Effector memory CD4-positive, alpha-beta T cell (primary cell): ENCODE data around the gene ADAMTS18.

Experiments
- DNase-seq, 3 donors: peaks; one replicate each; pipeline ENCODE4 v3.0.0-alpha.2; 2020
- H3K27ac ChIP-seq: 2 replicates; pipeline ENCODE4 v1.7.0; 2013; ENCODE audit warnings: mild to moderate bottlenecking, low read length, moderate library complexity; ENCODE audit not compliant: insufficient read depth, poor library complexity, severe bottlenecking
- H3K27me3 ChIP-seq: replicated peaks from 2 replicates; pipeline ENCODE4 v1.7.0; 2013; ENCODE audit warnings: mild to moderate bottlenecking, low read length; ENCODE audit not compliant: insufficient read depth, control insufficient read depth, poor library complexity, severe bottlenecking
- H3K36me3 ChIP-seq: 2 replicates; pipeline ENCODE4 v1.7.0; 2013; ENCODE audit warnings: mild to moderate bottlenecking, low read length, moderate library complexity; ENCODE audit not compliant: control insufficient read depth, insufficient read depth
- H3K4me1 ChIP-seq: 2 replicates; pipeline ENCODE4 v1.7.0; 2013; ENCODE audit warnings: low read length, mild to moderate bottlenecking; ENCODE audit not compliant: control insufficient read depth, insufficient read depth, poor library complexity, severe bottlenecking
- H3K4me3 ChIP-seq: 2 replicates; pipeline ENCODE4 v1.7.0; 2013; ENCODE audit warnings: low read length, low read depth, mild to moderate bottlenecking; ENCODE audit not compliant: insufficient read depth, poor library complexity, severe bottlenecking
- H3K9me3 ChIP-seq: 2 replicates; pipeline ENCODE4 v1.7.0; 2013; ENCODE audit warnings: mild to moderate bottlenecking, low read length, moderate library complexity; ENCODE audit not compliant: control insufficient read depth

ADAMTS18 gene

GRCh38 chr16:77398495-77398894, 36.3 kb downstream of the ADAMTS18 start:
- no peak for DNase-seq
- no peaks in the 10 kb centered on the region for H3K4me1 ChIP-seq
- no peaks in the 10 kb centered on the region for H3K27me3 ChIP-seq
- no peak overlapping the region for H3K4me3 ChIP-seq
- H3K27ac ChIP-seq = no peak overlapping the region
- no peaks in the 10 kb centered on the region for H3K36me3 ChIP-seq
- no peaks in the 10 kb centered on the region for H3K9me3 ChIP-seq

GRCh38 chr16:77396461-77396860, 38.4 kb downstream of the ADAMTS18 start:
- no peak for DNase-seq
- Histone ChIP-seq H3K4me1 (no peaks in the 10 kb centered on the region), H3K27me3 (no peaks in the 10 kb centered on the region), H3K9me3 (no peaks in the 10 kb centered on the region), H3K36me3 (no peaks in the 10 kb centered on the region), H3K4me3 (no peak overlapping the region), H3K27ac (no peak overlapping the region)

- DNase-seq = no peak
- no peaks in the 10 kb centered on the region for H3K36me3 ChIP-seq
- no peak overlapping the region for H3K4me3 ChIP-seq
- no peaks in the 10 kb centered on the region for H3K9me3 ChIP-seq
- H3K27me3 ChIP-seq = no peaks in the 10 kb centered on the region
- no peaks in the 10 kb centered on the region for H3K4me1 ChIP-seq
- no peak overlapping the region for H3K27ac ChIP-seq
Observed at GRCh38 chr16:77394699-77395098, 40.1 kb downstream of the ADAMTS18 start.

- Histone ChIP-seq H3K27me3 (no peaks in the 10 kb centered on the region), H3K36me3 (no peaks in the 10 kb centered on the region), H3K27ac (no peak overlapping the region), H3K4me3 (no peak overlapping the region), H3K9me3 (no peaks in the 10 kb centered on the region), H3K4me1 (no peaks in the 10 kb centered on the region)
- no peak for DNase-seq
Observed at GRCh38 chr16:77393955-77394354, 40.9 kb downstream of the ADAMTS18 start.

- H3K27me3 ChIP-seq = no peaks in the 10 kb centered on the region
- no peaks in the 10 kb centered on the region for H3K4me1 ChIP-seq
- H3K27ac ChIP-seq = no peak overlapping the region
- no peak overlapping the region for H3K4me3 ChIP-seq
- no peak for DNase-seq
- H3K36me3 ChIP-seq = no peaks in the 10 kb centered on the region
- no peaks in the 10 kb centered on the region for H3K9me3 ChIP-seq
Observed at GRCh38 chr16:77387815-77388209, 47.0 kb downstream of the ADAMTS18 start.

- Histone ChIP-seq H3K27ac (no peak overlapping the region), H3K36me3 (no peaks in the 10 kb centered on the region), H3K4me3 (no peak overlapping the region), H3K9me3 (no peaks in the 10 kb centered on the region), H3K27me3 (no peaks in the 10 kb centered on the region), H3K4me1 (no peaks in the 10 kb centered on the region)
- DNase-seq = no peak
Observed at GRCh38 chr16:77386831-77387814, 47.7 kb downstream of the ADAMTS18 start.

GRCh38 chr16:77385481-77385880, 49.4 kb downstream of the ADAMTS18 start:
- no peak overlapping the region for H3K27ac ChIP-seq
- H3K27me3 ChIP-seq = no peaks in the 10 kb centered on the region
- H3K4me3 ChIP-seq = no peak overlapping the region
- H3K4me1 ChIP-seq = no peaks in the 10 kb centered on the region
- H3K9me3 ChIP-seq = no peaks in the 10 kb centered on the region
- H3K36me3 ChIP-seq = no peaks in the 10 kb centered on the region
- DNase-seq = no peak

GRCh38 chr16:77383606-77384187, 51.1 kb downstream of the ADAMTS18 start:
- Histone ChIP-seq H3K4me1 (no peaks in the 10 kb centered on the region), H3K4me3 (no peak overlapping the region), H3K36me3 (no peaks in the 10 kb centered on the region), H3K27me3 (no peaks in the 10 kb centered on the region), H3K27ac (no peak overlapping the region), H3K9me3 (no peaks in the 10 kb centered on the region)
- DNase-seq = no peak

GRCh38 chr16:77376358-77376757, 58.5 kb downstream of the ADAMTS18 start:
- DNase-seq = no peak
- Histone ChIP-seq H3K27me3 (no peaks in the 10 kb centered on the region), H3K27ac (no peak overlapping the region), H3K36me3 (no peaks in the 10 kb centered on the region), H3K4me1 (no peaks in the 10 kb centered on the region), H3K4me3 (no peak overlapping the region), H3K9me3 (no peaks in the 10 kb centered on the region)

- H3K4me1 ChIP-seq = no peaks in the 10 kb centered on the region
- H3K27ac ChIP-seq = no peak overlapping the region
- no peaks in the 10 kb centered on the region for H3K27me3 ChIP-seq
- no peaks in the 10 kb centered on the region for H3K9me3 ChIP-seq
- H3K36me3 ChIP-seq = no peaks in the 10 kb centered on the region
- no peak overlapping the region for H3K4me3 ChIP-seq
- no peak for DNase-seq
Observed at GRCh38 chr16:77375396-77375795, 59.4 kb downstream of the ADAMTS18 start.
